Activated B cell treated with CpG ODN at 0.5 μM for 24 hours (primary cell): ENCODE data around the gene BDNF. TPM values are rescaled to one million over a fixed set of nuclear protein-coding genes. Genes with fewer than 3 reads are reported as not detected.

ENCODE experiments used
- ATAC-seq: fragments of 200-7000 bp; cut with Tn5 transposase; one replicate; pipeline ENCODE4 v1.10.0; 2021; ENCODE audit warnings: low read depth, mild to moderate bottlenecking, moderate library complexity
- CTCF ChIA-PET: fragments of 350-600 bp; sonication (Branson Sonifier 250); formaldehyde crosslinking; loops from one replicate; lab custom pipeline; 2021; ENCODE audit warnings: antibody characterized with exemption; lab: Charles Lee
- POLR2A ChIA-PET: fragments of 350-600 bp; sonication (Branson Sonifier 250); formaldehyde crosslinking; loops from one replicate; lab custom pipeline; 2021; ENCODE audit warnings: antibody characterized with exemption; lab: Charles Lee
- DNase-seq: peaks from one replicate; pipeline ENCODE4 v3.0.0; 2022
- H3K27ac Mint-ChIP-seq: one replicate; pipeline ENCODE4 v1.8.0; 2020; ENCODE audit warnings: mixed read lengths
- H3K27me3 Mint-ChIP-seq: one replicate; pipeline ENCODE4 v1.8.0; 2021; ENCODE audit warnings: mixed read lengths
- H3K36me3 Mint-ChIP-seq: one replicate; pipeline ENCODE4 v1.8.0; 2021; ENCODE audit warnings: low read depth, mixed read lengths
- H3K4me1 Mint-ChIP-seq: one replicate; pipeline ENCODE4 v1.8.0; 2021; ENCODE audit warnings: mixed read lengths
- H3K4me3 Mint-ChIP-seq: one replicate; pipeline ENCODE4 v1.8.0; 2020; ENCODE audit warnings: mild to moderate bottlenecking, mixed read lengths
- H3K9me3 Mint-ChIP-seq: one replicate; pipeline ENCODE4 v1.8.0; 2020; ENCODE audit warnings: mixed read lengths
- intact Hi-C: fragments of 100-400 bp; cut with micrococcal nuclease; formaldehyde crosslinking; loops from one replicate; pipeline ENCODE4 v1.15.1; 2024
- total RNA-seq: library from RNA; stranded (reverse); gene quantifications from 2 replicates; pipeline ENCODE4 v1.2.3, GENCODE V29; 2022
- TF ChIP-seq, protein P1 (sequence below): fragments of 200-600 bp; IDR thresholded peaks from one replicate; pipeline ENCODE4 v1.8.0; 2022; ENCODE audit warnings: antibody characterized with exemption, mild to moderate bottlenecking

The BDNF gene
- total RNA-seq, 1 donor from 2014 or later, result not detected

DNA sequence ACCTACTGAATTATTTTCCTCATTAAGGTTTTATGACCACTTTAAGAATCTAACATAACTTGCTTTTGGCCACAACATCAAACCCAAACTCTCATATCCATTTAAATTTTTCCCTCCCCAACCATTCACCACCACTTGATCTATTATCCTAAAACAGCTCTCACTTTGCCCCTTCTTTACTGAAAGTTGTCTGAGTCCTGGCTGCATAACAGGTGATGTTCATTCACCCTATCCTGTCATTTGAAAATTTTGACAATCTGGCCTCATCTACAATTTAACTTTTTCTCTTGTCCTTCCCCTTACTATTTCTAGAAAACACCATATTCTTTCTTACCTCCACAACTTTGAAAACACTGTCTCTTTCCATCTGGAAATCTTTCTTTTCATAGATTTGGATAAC lies 89.3 kb downstream of the BDNF start:
- CTCF ChIA-PET, result no interaction called here
- ATAC-seq (no peak), DNase-seq (no peak)
- Mint-ChIP-seq H3K9me3 (no peaks in the 10 kb centered on the region), H3K4me1 (no peaks in the 10 kb centered on the region), H3K36me3 (no peaks in the 10 kb centered on the region), H3K27me3 (no peaks in the 10 kb centered on the region), H3K4me3 (no peak overlapping the region), H3K27ac (no peak overlapping the region)
- intact Hi-C loops, result no loop called here
- TF ChIP-seq, protein P1, sequence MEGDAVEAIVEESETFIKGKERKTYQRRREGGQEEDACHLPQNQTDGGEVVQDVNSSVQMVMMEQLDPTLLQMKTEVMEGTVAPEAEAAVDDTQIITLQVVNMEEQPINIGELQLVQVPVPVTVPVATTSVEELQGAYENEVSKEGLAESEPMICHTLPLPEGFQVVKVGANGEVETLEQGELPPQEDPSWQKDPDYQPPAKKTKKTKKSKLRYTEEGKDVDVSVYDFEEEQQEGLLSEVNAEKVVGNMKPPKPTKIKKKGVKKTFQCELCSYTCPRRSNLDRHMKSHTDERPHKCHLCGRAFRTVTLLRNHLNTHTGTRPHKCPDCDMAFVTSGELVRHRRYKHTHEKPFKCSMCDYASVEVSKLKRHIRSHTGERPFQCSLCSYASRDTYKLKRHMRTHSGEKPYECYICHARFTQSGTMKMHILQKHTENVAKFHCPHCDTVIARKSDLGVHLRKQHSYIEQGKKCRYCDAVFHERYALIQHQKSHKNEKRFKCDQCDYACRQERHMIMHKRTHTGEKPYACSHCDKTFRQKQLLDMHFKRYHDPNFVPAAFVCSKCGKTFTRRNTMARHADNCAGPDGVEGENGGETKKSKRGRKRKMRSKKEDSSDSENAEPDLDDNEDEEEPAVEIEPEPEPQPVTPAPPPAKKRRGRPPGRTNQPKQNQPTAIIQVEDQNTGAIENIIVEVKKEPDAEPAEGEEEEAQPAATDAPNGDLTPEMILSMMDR, result no peak
- POLR2A ChIA-PET, result no interaction called here

DNA sequence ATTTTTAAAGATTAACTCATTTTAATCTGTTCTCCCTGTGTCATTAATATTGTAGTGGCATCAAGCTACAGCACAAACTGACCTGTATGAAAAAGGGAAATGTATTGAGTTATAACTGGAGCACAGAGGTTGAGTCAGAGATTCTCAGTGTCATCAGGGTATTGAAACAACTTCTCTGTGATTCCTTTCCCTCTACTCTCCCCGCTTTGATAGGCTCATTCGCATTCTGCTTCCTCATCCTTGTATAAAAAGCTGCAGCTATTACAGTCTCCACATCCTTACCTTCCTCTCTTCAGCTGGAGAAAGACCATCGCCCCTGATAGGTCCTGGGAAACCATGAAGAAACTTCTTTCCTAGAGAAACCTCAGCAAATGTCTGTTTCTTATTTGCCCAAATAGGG lies 90.0 kb downstream of the BDNF start:
- TF ChIP-seq, protein P1, result no peak
- Mint-ChIP-seq H3K9me3 (no peaks in the 10 kb centered on the region), H3K27me3 (no peaks in the 10 kb centered on the region), H3K4me1 (no peaks in the 10 kb centered on the region), H3K4me3 (no peak overlapping the region), H3K36me3 (no peaks in the 10 kb centered on the region), H3K27ac (no peak overlapping the region)
- intact Hi-C loops, result no loop called here
- DNase-seq (no peak), ATAC-seq (no peak)
- ChIA-PET POLR2A (no interaction called here), CTCF (no interaction called here)

- no peaks in the 10 kb centered on the region for H3K36me3 Mint-ChIP-seq
- POLR2A ChIA-PET, result no interaction called here
- no peak overlapping the region for H3K27ac Mint-ChIP-seq
Observed at GRCh38 chr11:27608951-27609350, 91.3 kb downstream of the BDNF start.

DNA sequence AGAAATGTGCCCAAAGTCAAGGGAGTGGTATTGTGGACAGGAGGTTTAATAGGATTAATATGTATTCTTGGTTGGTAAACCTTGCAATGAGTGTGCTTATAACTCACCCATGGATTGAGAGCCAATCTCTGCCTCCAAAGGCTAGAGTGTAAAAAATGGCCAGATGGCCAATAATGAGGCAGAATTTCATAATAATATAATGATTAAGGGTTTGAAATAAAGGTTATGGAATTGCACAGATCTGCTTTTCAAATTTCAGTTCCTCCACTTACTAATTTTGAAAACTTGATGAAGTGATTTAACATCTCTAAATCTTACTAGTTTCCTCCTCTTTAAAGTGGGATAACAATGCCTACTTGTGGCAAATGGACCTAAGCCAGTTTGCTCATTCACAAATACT lies 94.8 kb downstream of the BDNF start:
- intact Hi-C loops, result no loop called here
- DNase-seq, result no peak
- H3K27me3 Mint-ChIP-seq, result no peaks in the 10 kb centered on the region
- no peak overlapping the region for H3K27ac Mint-ChIP-seq
- TF ChIP-seq, protein P1, result no peak
- H3K36me3 Mint-ChIP-seq, result no peaks in the 10 kb centered on the region
- POLR2A ChIA-PET, result no interaction called here
- H3K9me3 Mint-ChIP-seq, result no peaks in the 10 kb centered on the region
- CTCF ChIA-PET, result no interaction called here
- no peak for ATAC-seq
- no peaks in the 10 kb centered on the region for H3K4me1 Mint-ChIP-seq
- no peak overlapping the region for H3K4me3 Mint-ChIP-seq

More at GRCh38 chr11:27608951-27609350, 91.3 kb downstream of the BDNF start:
- intact Hi-C loops, result no loop called here
- no peak for DNase-seq
- no peaks in the 10 kb centered on the region for H3K4me1 Mint-ChIP-seq
- H3K9me3 Mint-ChIP-seq, result no peaks in the 10 kb centered on the region
- no peaks in the 10 kb centered on the region for H3K27me3 Mint-ChIP-seq
- CTCF ChIA-PET, result no interaction called here
- TF ChIP-seq, protein P1, result no peak
- ATAC-seq, result no peak
- no peak overlapping the region for H3K4me3 Mint-ChIP-seq

Other genes starting within 250 kb of the BDNF start
- gene LGR4, start 227.7 kb downstream of the BDNF start, total RNA-seq, result 2.4 and 3.0 TPM in 2 replicates
- gene LIN7C, start 193.7 kb downstream of the BDNF start, total RNA-seq, result 20.8 and 23.5 TPM in 2 replicates